ENCODE data around the gene NEUROD2.

The NEUROD2 gene

DNA sequence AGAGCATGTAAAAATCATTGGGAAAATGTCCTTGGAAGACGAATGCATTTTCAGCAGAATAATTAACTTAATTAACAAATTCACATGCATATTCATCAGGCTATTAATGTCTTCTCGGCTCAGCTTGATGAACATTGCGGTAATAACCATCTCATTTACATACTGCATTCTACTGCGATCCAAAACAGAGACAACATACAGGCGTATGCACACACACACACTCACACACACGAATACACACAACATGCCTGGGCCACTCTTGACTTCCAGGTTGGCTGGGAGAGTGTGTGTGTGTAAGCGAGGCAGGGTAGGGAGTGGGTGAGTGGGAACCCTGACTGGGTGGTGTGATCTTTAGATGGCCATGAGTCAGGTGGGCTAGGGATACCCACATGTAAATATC lies 44.7 kb downstream of the NEUROD2 start:
- H3K4me3 ChIP-seq (ENCODE audit: low read depth, low read length): no peak overlapping the region
- TF ChIP-seq, protein P1, sequence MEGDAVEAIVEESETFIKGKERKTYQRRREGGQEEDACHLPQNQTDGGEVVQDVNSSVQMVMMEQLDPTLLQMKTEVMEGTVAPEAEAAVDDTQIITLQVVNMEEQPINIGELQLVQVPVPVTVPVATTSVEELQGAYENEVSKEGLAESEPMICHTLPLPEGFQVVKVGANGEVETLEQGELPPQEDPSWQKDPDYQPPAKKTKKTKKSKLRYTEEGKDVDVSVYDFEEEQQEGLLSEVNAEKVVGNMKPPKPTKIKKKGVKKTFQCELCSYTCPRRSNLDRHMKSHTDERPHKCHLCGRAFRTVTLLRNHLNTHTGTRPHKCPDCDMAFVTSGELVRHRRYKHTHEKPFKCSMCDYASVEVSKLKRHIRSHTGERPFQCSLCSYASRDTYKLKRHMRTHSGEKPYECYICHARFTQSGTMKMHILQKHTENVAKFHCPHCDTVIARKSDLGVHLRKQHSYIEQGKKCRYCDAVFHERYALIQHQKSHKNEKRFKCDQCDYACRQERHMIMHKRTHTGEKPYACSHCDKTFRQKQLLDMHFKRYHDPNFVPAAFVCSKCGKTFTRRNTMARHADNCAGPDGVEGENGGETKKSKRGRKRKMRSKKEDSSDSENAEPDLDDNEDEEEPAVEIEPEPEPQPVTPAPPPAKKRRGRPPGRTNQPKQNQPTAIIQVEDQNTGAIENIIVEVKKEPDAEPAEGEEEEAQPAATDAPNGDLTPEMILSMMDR (IDR thresholded peaks at IDR 0.05; ENCODE audit: low read depth, low read length, missing control alignments): no peak
- in situ Hi-C loops (cut with HindIII; ENCODE audit: low sequenced_read_pairs): no loop called here

DNA sequence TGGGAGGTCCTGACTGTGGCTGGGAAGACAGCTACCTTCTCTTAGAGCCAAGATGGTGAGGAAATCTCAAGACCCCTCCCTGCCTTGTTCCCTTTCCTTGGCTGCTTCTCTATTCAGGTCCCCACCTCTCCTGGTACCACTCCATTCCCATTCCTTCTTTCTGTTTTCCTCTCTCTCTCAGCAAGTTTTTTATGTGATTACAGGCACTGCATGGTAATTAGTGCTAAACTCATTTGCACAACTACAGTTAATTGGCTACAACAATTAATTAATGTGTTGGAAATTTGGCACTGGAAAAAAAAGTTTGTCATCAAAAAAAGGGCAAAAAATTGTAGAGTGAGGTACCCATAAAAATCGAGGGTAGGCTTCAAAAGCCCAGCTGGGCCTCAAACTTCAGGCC lies 45.3 kb downstream of the NEUROD2 start:
- no peak for DNase-seq (ENCODE audit: low read depth)
- in situ Hi-C loops (cut with HindIII; ENCODE audit: low sequenced_read_pairs): no loop called here
- no peak overlapping the region for H3K4me3 ChIP-seq (ENCODE audit: low read depth, low read length)
- TF ChIP-seq, protein P1 (IDR thresholded peaks at IDR 0.05; ENCODE audit: low read depth, low read length, missing control alignments): no peak

More for the DNA sequence above, 44.7 kb downstream of the NEUROD2 start:
- no peak for DNase-seq (ENCODE audit: low read depth)

- in situ Hi-C loops (cut with HindIII; ENCODE audit: low sequenced_read_pairs): no loop called here
- H3K4me3 ChIP-seq (ENCODE audit: low read depth, low read length): no peak overlapping the region
- no peak for DNase-seq (ENCODE audit: low read depth)
- TF ChIP-seq, protein P1 (IDR thresholded peaks at IDR 0.05; ENCODE audit: low read depth, low read length, missing control alignments): no peak
Observed at GRCh38 chr17:39556423-39556822, 51.3 kb downstream of the NEUROD2 start.

GRCh38 chr17:39555368-39555767 lies 52.4 kb downstream of the NEUROD2 start:
- no peak for DNase-seq (ENCODE audit: low read depth)
- in situ Hi-C loops (cut with HindIII; ENCODE audit: low sequenced_read_pairs): no loop called here
- TF ChIP-seq, protein P1 (IDR thresholded peaks at IDR 0.05; ENCODE audit: low read depth, low read length, missing control alignments): no peak
- H3K4me3 ChIP-seq (ENCODE audit: low read depth, low read length): no peak overlapping the region

All from astrocyte of the cerebellum (primary cell).